Activated naive CD4-positive, alpha-beta T cell treated with anti-CD3 and anti-CD28 coated beads, Interleukin-2, amount 50 U/mL, for 72 hours (primary cell): ENCODE data around the gene CEBPZOS. TPM values are rescaled to one million over a fixed set of nuclear protein-coding genes. Genes with fewer than 3 reads are reported as not detected.
"Not testable (repeated sequence)": the region's sequence is repeated elsewhere in the genome, so short reads cannot be mapped to it uniquely, and the experiment has no call there.

Experiments
- ATAC-seq, 2 donors: fragments of 150-1000 bp; cut with Tn5 transposase; 2 replicates each; pipeline ENCODE4 v1.10.0; 2021; ENCODE audit warnings: mild to moderate bottlenecking in 2 of 2, moderate library complexity in 2 of 2
- DNase-seq, 2 donors: peaks; one replicate each; pipeline ENCODE4 v3.0.0; 2021 to 2022; ENCODE audit warnings: low spot score in 2 of 2
- H3K27ac Mint-ChIP-seq, 2 donors: one replicate each; pipeline ENCODE4 v1.8.0; 2022; ENCODE audit warnings: mild to moderate bottlenecking in 2 of 2, mixed read lengths in 2 of 2
- H3K36me3 Mint-ChIP-seq, 2 donors: one replicate each; pipeline ENCODE4 v1.8.0; 2022; ENCODE audit warnings: mixed read lengths in 2 of 2
- H3K9me3 Mint-ChIP-seq, 2 donors: one replicate each; pipeline ENCODE4 v1.8.0; 2022; ENCODE audit warnings: mixed read lengths in 2 of 2
- total RNA-seq, 2 donors: library from RNA; stranded (reverse); gene quantifications; one replicate each; pipeline ENCODE4 v1.2.3, GENCODE V29; 2022

The CEBPZOS gene
- total RNA-seq, 2 donors from 2014 or later: 29.1 to 46.9 TPM

- Mint-ChIP-seq H3K36me3 (peaks cover 59 to 73% of the 10 kb centered on the region in 2 donors), H3K9me3 (peaks cover 21 to 24% of the 10 kb centered on the region in 2 donors), H3K27ac (no peak overlapping the region)
- ATAC-seq (no peak), DNase-seq (no peak)
Observed at GRCh38 chr2:37211939-37212338, 15.6 kb downstream of the CEBPZOS start.

- no peak for DNase-seq
- Mint-ChIP-seq H3K27ac (peak overlapping the region in 1 of 2 donors; percentile 75), H3K9me3 (no peaks in the 10 kb centered on the region), H3K36me3 (peaks cover 26 to 43% of the 10 kb centered on the region in 2 donors)
- ATAC-seq: no peak
Observed at GRCh38 chr2:37215250-37215649, 19.0 kb downstream of the CEBPZOS start.

GRCh38 chr2:37219046-37219445 lies 22.8 kb downstream of the CEBPZOS start:
- Mint-ChIP-seq H3K9me3 (no peaks in the 10 kb centered on the region), H3K27ac (no peak overlapping the region), H3K36me3 (peaks cover 17 to 52% of the 10 kb centered on the region in 2 donors)
- no peak for DNase-seq
- no peak for ATAC-seq

GRCh38 chr2:37223131-37223530 lies 26.8 kb downstream of the CEBPZOS start:
- DNase-seq (no peak), ATAC-seq (no peak)
- Mint-ChIP-seq H3K27ac (no peak overlapping the region), H3K9me3 (no peaks in the 10 kb centered on the region), H3K36me3 (peaks cover 19 to 61% of the 10 kb centered on the region in 2 donors)

GRCh38 chr2:37224063-37224462 lies 27.8 kb downstream of the CEBPZOS start:
- Mint-ChIP-seq H3K9me3 (no peaks in the 10 kb centered on the region), H3K27ac (no peak overlapping the region), H3K36me3 (peaks cover 19 to 69% of the 10 kb centered on the region in 2 donors)
- ATAC-seq (no peak), DNase-seq (no peak)

GRCh38 chr2:37225129-37225528 lies 28.8 kb downstream of the CEBPZOS start:
- H3K27ac Mint-ChIP-seq, ATAC-seq: not testable (repeated sequence)

GRCh38 chr2:37226863-37227262 lies 30.6 kb downstream of the CEBPZOS start:
- no peak for DNase-seq
- Mint-ChIP-seq H3K27ac (peak overlapping the region in 1 of 2 donors; percentile 18), H3K36me3 (peaks cover 15 to 54% of the 10 kb centered on the region in 2 donors), H3K9me3 (no peaks in the 10 kb centered on the region)
- ATAC-seq: no peak

More at GRCh38 chr2:37225129-37225528, 28.8 kb downstream of the CEBPZOS start:
- not testable (repeated sequence) for DNase-seq, H3K9me3 Mint-ChIP-seq
- H3K36me3 Mint-ChIP-seq: peaks cover 19 to 70% of the 10 kb centered on the region in 2 donors

GRCh38 chr2:37228788-37229187 lies 32.5 kb downstream of the CEBPZOS start:
- no peak for ATAC-seq
- peaks cover 7 to 37% of the 10 kb centered on the region in 2 donors for H3K36me3 Mint-ChIP-seq

GRCh38 chr2:37230581-37230980 lies 34.3 kb downstream of the CEBPZOS start:
- H3K9me3 Mint-ChIP-seq: no peaks in the 10 kb centered on the region
- DNase-seq (no peak), ATAC-seq (no peak)
- peaks cover 6 to 22% of the 10 kb centered on the region in 2 donors for H3K36me3 Mint-ChIP-seq
- H3K27ac Mint-ChIP-seq: no peak overlapping the region

More at GRCh38 chr2:37228788-37229187, 32.5 kb downstream of the CEBPZOS start:
- no peak for DNase-seq
- H3K9me3 Mint-ChIP-seq: no peaks in the 10 kb centered on the region
- H3K27ac Mint-ChIP-seq: peak overlapping the region in 1 of 2 donors; percentile 17

- Mint-ChIP-seq H3K27ac (no peak within 1 kb of the TSS), H3K9me3 (no peaks in the 10 kb centered on the region), H3K36me3 (peaks cover 12 to 29% of the 10 kb centered on the region in 2 donors)
- ATAC-seq (peak; percentile 97 to 98), DNase-seq (peak; percentile 83 to 92)
Observed at GRCh38 chr2:37231241-37232130, 35.2 kb downstream of the CEBPZOS start, which contains the start of the genes CEBPZ and NDUFAF7. Gene CEBPZ, minus strand, starts transcription at chr2:37231596. Its CDS starts 29 bp downstream, at chr2:37231567. Gene NDUFAF7, plus strand, starts transcription at chr2:37231658. Its CDS starts 48 bp downstream, at chr2:37231706.

- ATAC-seq (peak in 1 of 2 donors; percentile 18), DNase-seq (peak; percentile 12 to 56)
- H3K9me3 Mint-ChIP-seq: no peaks in the 10 kb centered on the region
- no peak overlapping the region for H3K27ac Mint-ChIP-seq
- peaks cover 12 to 25% of the 10 kb centered on the region in 2 donors for H3K36me3 Mint-ChIP-seq
Observed at GRCh38 chr2:37232131-37232933, 36.0 kb downstream of the CEBPZOS start.

- Mint-ChIP-seq H3K9me3 (no peaks in the 10 kb centered on the region), H3K36me3 (peaks cover 24 to 32% of the 10 kb centered on the region in 2 donors), H3K27ac (peak overlapping the region; percentile 9 to 83)
- no peak for DNase-seq
- ATAC-seq: peak; percentile 4 to 62
Observed at GRCh38 chr2:37243435-37243834, 47.1 kb downstream of the CEBPZOS start.

- peak overlapping the region; percentile 9 to 83 for H3K27ac Mint-ChIP-seq
- no peaks in the 10 kb centered on the region for H3K9me3 Mint-ChIP-seq
- ATAC-seq (peak; percentile 96 to 98), DNase-seq (no peak)
- peaks cover 24 to 32% of the 10 kb centered on the region in 2 donors for H3K36me3 Mint-ChIP-seq
Observed at GRCh38 chr2:37244017-37244416, 47.7 kb downstream of the CEBPZOS start.

GRCh38 chr2:37244755-37245154 lies 48.5 kb downstream of the CEBPZOS start:
- peaks cover 26 to 32% of the 10 kb centered on the region in 2 donors for H3K36me3 Mint-ChIP-seq
- no peaks in the 10 kb centered on the region for H3K9me3 Mint-ChIP-seq
- no peak overlapping the region for H3K27ac Mint-ChIP-seq
- DNase-seq: no peak
- no peak for ATAC-seq

GRCh38 chr2:37246205-37246604 lies 49.9 kb downstream of the CEBPZOS start:
- Mint-ChIP-seq H3K9me3 (no peaks in the 10 kb centered on the region), H3K27ac (no peak overlapping the region), H3K36me3 (peaks cover 30 to 32% of the 10 kb centered on the region in 2 donors)
- ATAC-seq (no peak), DNase-seq (no peak)

- DNase-seq (no peak), ATAC-seq (no peak)
- no peaks in the 10 kb centered on the region for H3K9me3 Mint-ChIP-seq
- peaks cover 7 to 17% of the 10 kb centered on the region in 2 donors for H3K36me3 Mint-ChIP-seq
- H3K27ac Mint-ChIP-seq: no peak overlapping the region
Observed at GRCh38 chr2:37250869-37251740, 54.8 kb downstream of the CEBPZOS start.
